ENCODE measurements around the gene ACHE. TPM values are rescaled to one million over a fixed set of nuclear protein-coding genes. Genes with fewer than 3 reads are reported as not detected.
A peak's percentile ranks its signal among the peaks of the same experiment; 100 is the strongest.

ACHE gene
- total and polyA plus RNA-seq, 11 donors: 0.44 to 2.1 (median 0.75) TPM

DNA sequence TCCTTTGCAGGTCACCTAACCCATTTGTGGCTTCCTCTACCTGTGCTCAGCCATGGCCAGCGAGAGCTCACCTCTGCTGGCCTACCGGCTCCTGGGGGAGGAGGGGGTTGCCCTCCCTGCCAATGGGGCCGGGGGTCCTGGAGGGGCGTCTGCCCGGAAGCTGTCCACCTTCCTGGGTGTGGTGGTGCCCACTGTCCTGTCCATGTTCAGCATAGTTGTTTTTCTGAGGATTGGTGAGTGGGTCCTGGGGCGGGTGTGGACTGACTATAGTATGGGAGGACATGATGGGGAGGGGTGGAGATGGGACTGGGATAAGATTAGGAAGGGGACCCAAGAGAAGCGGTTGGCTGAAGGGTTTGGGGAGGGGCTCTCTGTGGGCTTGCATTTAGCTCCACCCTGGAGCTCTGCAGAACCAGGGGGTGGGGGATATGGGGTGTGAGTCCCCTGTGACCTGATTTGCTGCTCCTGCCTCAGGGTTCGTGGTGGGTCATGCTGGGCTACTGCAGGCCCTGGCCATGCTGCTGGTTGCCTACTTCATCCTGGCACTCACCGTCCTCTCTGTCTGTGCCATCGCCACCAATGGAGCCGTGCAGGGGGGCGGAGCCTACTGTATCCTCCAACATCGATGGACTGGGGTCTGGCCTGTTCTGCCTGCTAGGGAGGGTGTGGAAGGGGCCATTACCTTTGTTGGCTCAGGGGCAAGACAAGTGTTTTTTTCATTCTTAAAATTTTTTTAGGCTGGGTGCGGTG lies 41.4 kb downstream of the ACHE start:
- no peak overlapping the region for H3K4me3 ChIP-seq
- peak in 1 of 5 donors; percentile 38 for DNase-seq
- ATAC-seq: no peak
- no peaks in the 10 kb centered on the region for H3K9me3 ChIP-seq
- intact Hi-C loops (cut with DNase I): loop anchor here in 9 of 10 donors (5.0 to 10.0 kb wide), 4 partner anchors 57 to 380 kb away; partner anchors contain the start of genes POP7 (in 8 of the 9) and TSC22D4 (in 1 of the 9)
- TF ChIP-seq, protein P1, sequence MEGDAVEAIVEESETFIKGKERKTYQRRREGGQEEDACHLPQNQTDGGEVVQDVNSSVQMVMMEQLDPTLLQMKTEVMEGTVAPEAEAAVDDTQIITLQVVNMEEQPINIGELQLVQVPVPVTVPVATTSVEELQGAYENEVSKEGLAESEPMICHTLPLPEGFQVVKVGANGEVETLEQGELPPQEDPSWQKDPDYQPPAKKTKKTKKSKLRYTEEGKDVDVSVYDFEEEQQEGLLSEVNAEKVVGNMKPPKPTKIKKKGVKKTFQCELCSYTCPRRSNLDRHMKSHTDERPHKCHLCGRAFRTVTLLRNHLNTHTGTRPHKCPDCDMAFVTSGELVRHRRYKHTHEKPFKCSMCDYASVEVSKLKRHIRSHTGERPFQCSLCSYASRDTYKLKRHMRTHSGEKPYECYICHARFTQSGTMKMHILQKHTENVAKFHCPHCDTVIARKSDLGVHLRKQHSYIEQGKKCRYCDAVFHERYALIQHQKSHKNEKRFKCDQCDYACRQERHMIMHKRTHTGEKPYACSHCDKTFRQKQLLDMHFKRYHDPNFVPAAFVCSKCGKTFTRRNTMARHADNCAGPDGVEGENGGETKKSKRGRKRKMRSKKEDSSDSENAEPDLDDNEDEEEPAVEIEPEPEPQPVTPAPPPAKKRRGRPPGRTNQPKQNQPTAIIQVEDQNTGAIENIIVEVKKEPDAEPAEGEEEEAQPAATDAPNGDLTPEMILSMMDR (IDR thresholded peaks at IDR 0.05): no peak
- no peak for TF ChIP-seq POLR2A (IDR thresholded peaks at IDR 0.05)
- peaks cover 0 to 10% (median 0%) of the 10 kb centered on the region in 9 donors for H3K36me3 ChIP-seq
- H3K4me1 ChIP-seq: peaks cover 0 to 21% (median 12%) of the 10 kb centered on the region in 12 donors
- 88 to 94% (median 90%) methylated on average over 12 to 14 of the region's 14 CpGs for WGBS, 4 donors
- H3K27ac ChIP-seq: no peak overlapping the region
- H3K27me3 ChIP-seq: no peaks in the 10 kb centered on the region

DNA sequence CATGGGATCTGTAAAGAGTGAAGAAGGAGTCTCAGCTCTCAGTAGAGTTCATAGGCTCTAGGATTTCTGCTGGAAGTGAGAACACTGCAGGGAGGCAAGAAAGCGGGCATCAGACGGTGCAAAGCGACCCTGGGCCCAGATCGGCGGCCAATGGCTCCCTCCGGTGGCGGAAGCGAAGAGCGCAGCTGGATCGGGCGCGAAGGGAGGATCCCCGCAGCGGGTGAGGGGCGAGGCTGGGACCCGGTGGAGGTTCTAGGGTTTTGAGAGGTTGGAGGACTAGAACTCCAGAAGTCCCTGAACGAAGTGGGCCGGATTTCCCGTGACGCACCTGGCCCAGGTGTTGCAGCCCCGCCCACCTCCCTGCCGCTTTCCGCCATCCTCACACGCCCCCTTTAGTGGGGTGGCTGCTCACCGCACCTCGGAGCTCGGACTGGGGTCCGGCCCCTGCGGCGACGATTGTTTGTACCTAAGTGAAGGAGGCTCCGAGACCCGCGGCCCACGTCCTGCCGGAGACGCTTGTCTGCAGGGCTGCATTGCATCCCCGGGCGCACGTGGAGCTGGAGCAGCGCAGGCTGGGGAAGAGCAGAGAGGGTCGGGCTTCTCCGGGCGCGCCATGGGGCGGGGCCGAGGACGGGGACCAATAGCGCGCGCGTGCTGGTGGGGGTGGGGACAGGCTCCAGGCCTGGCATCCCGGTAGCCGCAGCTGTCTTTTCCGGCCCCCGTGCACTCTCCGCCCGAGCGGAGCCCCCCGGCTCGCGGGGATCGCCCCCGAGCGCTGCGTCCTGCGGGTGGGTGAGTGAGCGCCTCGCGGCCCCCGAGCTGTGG lies 43.4 kb downstream of the ACHE start, which contains the start of gene SLC12A9:
TSS of gene SLC12A9 (plus strand) at position 666 of the 825 bp plus-strand sequence. CDS start 1,485 bp downstream, outside the sequence.
- 0% methylated on average over 25 to 71 of the region's 71 CpGs for WGBS, 4 donors
- H3K27ac ChIP-seq: peak within 1 kb of the TSS in 11 of 12 donors; percentile 26 to 86 (median 67)
- DNase-seq (peak; percentile 92 to 96 (median 94)), ATAC-seq (peak; percentile 99 to 100 (median 100))
- H3K4me1 ChIP-seq: peaks cover 0 to 21% (median 12%) of the 10 kb centered on the region in 12 donors
- no peaks in the 10 kb centered on the region for H3K27me3 ChIP-seq
- H3K36me3 ChIP-seq: no peaks in the 10 kb centered on the region
- no peaks in the 10 kb centered on the region for H3K9me3 ChIP-seq
- intact Hi-C loops (cut with DNase I): loop anchor here (1.0 to 10.0 kb wide), 10 partner anchors 25 to 377 kb away; partner anchors contain the start of genes POP7 (in 9 of the 10), EPHB4 (in 2 of the 10) and TSC22D4 (in 1 of the 10)
- H3K4me3 ChIP-seq: peak within 1 kb of the TSS; percentile 32 to 96 (median 68)
- TF ChIP-seq, protein P1 (IDR thresholded peaks at IDR 0.05): peak; percentile 85 to 98 (median 94)
- TF ChIP-seq POLR2A (IDR thresholded peaks at IDR 0.05): peak in 1 of 2 donors; percentile 63

DNA sequence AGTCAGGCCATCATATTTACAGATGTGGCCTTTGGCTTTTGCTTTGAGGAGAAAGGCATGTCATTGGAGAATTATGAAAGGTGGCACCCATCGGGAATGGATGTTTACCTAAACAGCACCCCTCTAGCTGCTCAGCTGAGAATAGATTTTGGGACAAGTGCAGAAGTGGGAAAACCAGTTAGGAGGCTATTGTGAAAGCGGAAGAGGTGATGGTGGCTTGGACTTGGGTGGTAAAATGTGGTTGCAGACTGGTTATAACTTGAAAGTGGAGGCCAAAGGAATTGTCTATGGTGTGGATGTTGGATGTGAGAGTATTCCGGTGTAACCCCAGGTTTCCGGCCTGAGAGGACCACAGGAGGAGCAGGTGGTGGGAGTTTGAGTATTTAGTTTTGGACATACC lies 48.3 kb downstream of the ACHE start:
- Histone ChIP-seq H3K27ac (no peak overlapping the region), H3K9me3 (no peaks in the 10 kb centered on the region), H3K4me1 (peaks cover 0 to 10% (median 7%) of the 10 kb centered on the region in 12 donors), H3K27me3 (no peaks in the 10 kb centered on the region), H3K36me3 (no peaks in the 10 kb centered on the region), H3K4me3 (no peak overlapping the region)
- no peak for TF ChIP-seq POLR2A (IDR thresholded peaks at IDR 0.05)
- TF ChIP-seq, protein P1 (IDR thresholded peaks at IDR 0.05): no peak
- intact Hi-C loops (cut with DNase I): loop anchor here in 1 of 10 donors (5.0 kb wide), 1 partner anchor 130 kb away; no protein-coding TSS in a partner anchor
- 89 to 99% (median 98%) methylated on average over 4 of the region's 4 CpGs for WGBS, 4 donors
- ATAC-seq (no peak), DNase-seq (no peak)
